ENCODE results near the gene GABPB2.

The GABPB2 gene

DNA sequence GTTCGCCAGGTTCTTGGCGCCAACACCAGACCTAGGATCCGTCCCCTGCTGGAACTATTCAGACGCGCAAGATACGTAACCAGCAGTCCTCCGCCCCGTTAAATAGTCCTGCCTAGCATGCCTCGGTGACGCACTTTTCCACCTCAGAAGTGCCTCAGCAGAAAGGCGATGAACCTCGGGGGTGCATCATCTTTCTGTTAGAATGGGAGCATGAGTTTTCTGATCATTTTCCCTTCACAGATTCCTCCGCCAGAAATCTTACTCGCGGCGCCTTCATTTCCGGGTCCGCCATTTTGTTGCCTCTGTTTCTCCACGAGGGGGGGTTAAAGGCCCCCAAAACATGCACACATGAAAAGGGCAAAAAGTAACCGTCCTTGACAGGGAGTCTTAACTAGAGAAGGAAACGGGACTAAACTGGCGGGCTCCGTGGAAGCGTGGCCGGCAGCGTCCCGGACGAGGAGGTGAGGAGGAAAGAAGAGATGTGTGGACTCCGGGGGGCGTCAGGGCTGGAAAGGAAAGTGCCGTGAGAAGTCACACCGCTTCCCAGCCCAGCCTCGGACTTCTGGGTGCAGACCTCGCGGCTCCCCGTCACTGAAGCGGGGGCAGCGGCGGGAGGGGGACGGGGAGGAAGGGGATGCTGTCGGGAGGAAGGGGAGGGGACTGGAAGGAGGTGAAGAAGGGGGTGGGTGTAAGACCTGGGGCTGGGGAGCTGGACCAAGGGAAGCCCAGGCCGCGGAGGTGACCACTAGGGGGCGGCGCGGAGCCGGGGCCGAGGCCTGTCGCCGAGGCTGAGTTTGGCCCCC, at the start of gene GABPB2:
Gene GABPB2 (plus strand): TSS at position 288 of the 803 bp plus-strand sequence. CDS start 17,429 bp downstream, outside the sequence.
- H3K27ac Mint-ChIP-seq = peak within 1 kb of the TSS; percentile 98 to 100
- DNase-seq (peak; percentile 89 to 90), ATAC-seq (peak; percentile 93)
- peaks cover 40% of the 10 kb centered on the region for H3K4me1 Mint-ChIP-seq
- H3K27me3 Mint-ChIP-seq = no peaks in the 10 kb centered on the region
- H3K4me3 Mint-ChIP-seq = peak within 1 kb of the TSS; percentile 95 to 100
- no peaks in the 10 kb centered on the region for H3K9me3 Mint-ChIP-seq

DNA sequence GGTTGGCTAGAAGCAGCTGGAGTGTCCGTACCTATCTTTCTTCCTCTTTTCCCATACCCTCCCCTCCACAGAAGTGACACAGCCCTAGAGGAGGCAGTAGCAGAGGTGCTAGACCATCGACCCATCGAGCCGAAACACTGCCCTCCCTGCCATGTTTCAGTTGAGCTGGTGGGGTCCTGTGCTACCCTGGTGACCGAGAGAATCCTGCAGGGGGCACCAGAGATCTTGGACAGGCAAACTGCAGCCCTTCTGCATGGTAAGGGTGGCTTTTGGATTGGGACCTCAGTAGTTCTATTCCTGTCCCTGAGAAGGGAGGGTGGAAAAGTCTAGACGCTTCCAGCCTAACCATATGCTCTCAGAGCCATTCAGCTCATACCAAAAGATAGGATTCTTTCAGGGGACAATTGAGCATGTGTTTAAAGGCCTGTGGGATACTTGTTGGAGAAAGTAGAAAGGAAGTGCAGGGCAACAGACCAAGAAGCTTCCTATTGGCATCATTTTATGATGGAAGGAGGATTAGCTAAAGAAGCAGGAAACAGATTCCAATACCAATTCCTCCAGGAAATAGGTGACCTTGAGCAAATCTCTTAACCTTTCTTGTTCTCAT, 45.9 kb upstream of the GABPB2 start:
- Mint-ChIP-seq H3K27ac (peak overlapping the region in 1 of 2 donors; percentile 27), H3K4me3 (peak overlapping the region; percentile 50 to 61), H3K27me3 (no peaks in the 10 kb centered on the region), H3K9me3 (no peaks in the 10 kb centered on the region), H3K4me1 (peaks cover 14% of the 10 kb centered on the region)
- peak; percentile 100 for ATAC-seq
- DNase-seq = peak; percentile 78 to 80

DNA sequence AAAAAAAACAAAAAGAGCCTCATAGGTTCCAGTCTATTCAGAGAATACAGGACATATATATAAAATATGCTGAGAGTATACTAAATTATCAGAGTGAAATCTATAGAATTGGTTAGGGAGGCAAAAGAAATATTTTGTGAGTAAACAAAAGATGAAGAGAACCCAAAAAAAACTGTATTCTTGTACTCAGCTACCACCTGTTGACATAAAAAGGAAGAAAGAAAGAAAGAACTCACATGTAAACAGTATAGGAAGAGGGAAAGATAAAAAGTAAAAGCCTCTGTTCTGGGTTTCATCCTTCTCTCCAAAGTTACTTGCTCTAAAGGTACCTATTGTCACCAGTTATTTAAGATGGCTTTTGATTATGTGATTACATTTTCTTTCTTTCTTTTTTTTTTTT, 44.1 kb upstream of the GABPB2 start:
- DNase-seq (no peak), ATAC-seq (no peak)
- H3K27ac Mint-ChIP-seq = no peak overlapping the region
- H3K9me3 Mint-ChIP-seq = no peaks in the 10 kb centered on the region
- H3K4me1 Mint-ChIP-seq = peaks cover 14% of the 10 kb centered on the region
- no peaks in the 10 kb centered on the region for H3K27me3 Mint-ChIP-seq
- H3K4me3 Mint-ChIP-seq = no peak overlapping the region

DNA sequence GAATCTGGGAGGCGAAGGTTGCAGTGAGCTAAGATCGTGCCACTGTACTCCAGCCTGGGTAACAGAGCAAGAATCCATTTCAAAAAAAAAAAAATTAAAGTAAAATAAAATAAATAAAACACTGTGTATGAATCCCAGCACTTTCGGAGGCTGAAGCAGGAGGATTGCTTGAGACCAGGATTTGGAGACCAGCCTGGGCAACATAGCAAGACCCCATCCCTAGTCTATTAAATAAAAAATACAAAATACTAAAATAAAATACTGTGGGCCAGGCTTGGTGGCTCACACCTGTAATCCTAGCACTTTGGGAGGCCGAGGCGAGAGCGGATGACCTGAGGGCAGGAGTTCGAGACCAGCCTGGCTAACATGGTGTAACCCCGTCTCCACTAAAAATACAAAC, 38.4 kb upstream of the GABPB2 start:
- Mint-ChIP-seq H3K27ac (no peak overlapping the region), H3K4me3 (no peak overlapping the region), H3K9me3 (no peaks in the 10 kb centered on the region), H3K27me3 (no peaks in the 10 kb centered on the region), H3K4me1 (no peaks in the 10 kb centered on the region)
- no peak for ATAC-seq
- DNase-seq = no peak

DNA sequence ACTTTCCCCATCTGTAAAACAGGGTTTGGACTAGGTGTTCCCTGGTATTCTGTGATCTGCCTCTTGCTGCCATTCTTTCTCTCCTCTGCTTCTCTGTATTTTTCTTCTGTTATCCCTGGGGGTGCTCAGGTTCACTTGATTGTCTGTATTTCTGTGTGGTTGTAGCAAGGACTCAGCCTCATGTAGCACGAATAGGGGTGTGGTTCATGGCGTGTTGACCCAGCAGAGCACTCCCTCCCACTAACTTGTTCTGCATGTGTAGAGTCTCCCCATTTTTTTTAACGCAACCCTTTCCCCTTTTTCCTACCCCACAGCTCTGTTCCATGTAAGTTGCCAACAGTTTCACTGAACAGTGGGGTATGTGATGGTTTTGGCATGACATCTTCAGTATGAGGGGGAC, 35.4 kb upstream of the GABPB2 start:
- Mint-ChIP-seq H3K27ac (peak overlapping the region in 1 of 2 donors; percentile 94), H3K4me3 (no peak overlapping the region), H3K4me1 (no peaks in the 10 kb centered on the region), H3K9me3 (no peaks in the 10 kb centered on the region), H3K27me3 (no peaks in the 10 kb centered on the region)
- ATAC-seq (no peak), DNase-seq (no peak)

DNA sequence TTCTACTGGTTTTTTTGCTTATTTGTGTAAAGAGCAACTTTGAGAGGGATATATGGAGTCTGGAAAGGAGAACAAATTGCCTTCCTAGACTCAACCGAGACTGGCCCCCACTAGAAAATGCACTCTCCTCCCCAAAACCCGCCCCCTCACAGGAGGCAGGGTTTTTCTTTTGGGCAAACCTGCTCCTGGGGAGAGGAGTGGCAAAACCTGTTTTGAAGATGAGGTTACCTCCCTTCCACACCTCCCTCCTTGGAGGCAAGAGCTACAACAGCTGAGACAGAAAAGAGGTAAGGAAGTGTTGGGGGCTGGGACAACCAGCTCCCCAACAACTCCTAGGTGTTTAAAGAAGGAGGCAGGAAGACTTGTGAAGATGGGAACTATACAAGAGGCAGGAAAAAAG, 34.2 kb upstream of the GABPB2 start, which contains the start of gene BNIPL:
Gene BNIPL (plus strand): TSS at position 231 of the 400 bp plus-strand sequence. CDS start 140 bp downstream, at position 371.
- no peak within 1 kb of the TSS for H3K4me3 Mint-ChIP-seq
- peak within 1 kb of the TSS; percentile 3 to 64 for H3K27ac Mint-ChIP-seq
- H3K4me1 Mint-ChIP-seq = no peaks in the 10 kb centered on the region
- H3K9me3 Mint-ChIP-seq = no peaks in the 10 kb centered on the region
- no peak for DNase-seq
- ATAC-seq = no peak
- no peaks in the 10 kb centered on the region for H3K27me3 Mint-ChIP-seq

DNA sequence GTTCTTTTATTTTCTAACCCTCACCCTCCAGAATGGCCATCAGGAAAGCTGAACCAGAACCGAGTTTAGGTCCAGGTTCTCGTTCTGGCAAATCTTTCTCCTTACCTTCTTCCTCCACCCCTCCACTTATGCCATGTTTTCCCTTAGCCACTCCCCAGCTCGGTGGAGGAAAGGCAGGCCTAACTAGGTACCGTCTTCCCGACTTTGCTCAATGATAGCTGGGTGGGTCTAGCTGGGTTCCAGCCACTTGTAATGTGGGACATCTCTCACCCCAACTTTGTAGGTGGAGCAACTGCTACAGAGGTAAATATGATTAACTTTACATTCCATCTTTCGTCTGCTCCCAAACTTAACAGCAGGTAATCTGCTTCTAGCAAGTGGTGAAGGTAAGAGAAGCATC, 33.5 kb upstream of the GABPB2 start:
- ATAC-seq (no peak), DNase-seq (no peak)
- Mint-ChIP-seq H3K27ac (no peak overlapping the region), H3K4me3 (no peak overlapping the region), H3K9me3 (no peaks in the 10 kb centered on the region), H3K4me1 (no peaks in the 10 kb centered on the region), H3K27me3 (no peaks in the 10 kb centered on the region)

DNA sequence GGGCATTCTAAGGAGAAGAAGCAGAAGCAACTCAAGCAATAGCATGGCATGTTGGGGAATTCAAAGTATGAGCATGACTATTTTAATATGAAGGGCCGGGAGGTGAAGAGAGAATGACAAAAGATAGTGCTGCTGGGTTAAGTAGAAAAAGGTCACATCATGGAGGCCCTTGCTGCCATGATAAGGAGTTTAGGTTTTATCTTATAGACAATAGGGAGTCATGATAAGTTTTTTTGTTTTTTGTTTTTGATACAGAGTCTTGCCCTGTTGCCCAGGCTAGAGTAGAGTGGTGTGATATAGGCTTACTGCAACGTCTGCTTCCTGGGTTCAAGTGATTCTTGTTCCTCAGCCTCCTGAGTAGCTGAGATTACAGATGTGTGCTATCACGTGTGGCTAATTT, 31.0 kb upstream of the GABPB2 start:
- no peak for ATAC-seq
- Mint-ChIP-seq H3K27me3 (no peaks in the 10 kb centered on the region), H3K4me1 (peaks cover 15% of the 10 kb centered on the region), H3K4me3 (no peak overlapping the region), H3K9me3 (no peaks in the 10 kb centered on the region), H3K27ac (no peak overlapping the region)
- no peak for DNase-seq

DNA sequence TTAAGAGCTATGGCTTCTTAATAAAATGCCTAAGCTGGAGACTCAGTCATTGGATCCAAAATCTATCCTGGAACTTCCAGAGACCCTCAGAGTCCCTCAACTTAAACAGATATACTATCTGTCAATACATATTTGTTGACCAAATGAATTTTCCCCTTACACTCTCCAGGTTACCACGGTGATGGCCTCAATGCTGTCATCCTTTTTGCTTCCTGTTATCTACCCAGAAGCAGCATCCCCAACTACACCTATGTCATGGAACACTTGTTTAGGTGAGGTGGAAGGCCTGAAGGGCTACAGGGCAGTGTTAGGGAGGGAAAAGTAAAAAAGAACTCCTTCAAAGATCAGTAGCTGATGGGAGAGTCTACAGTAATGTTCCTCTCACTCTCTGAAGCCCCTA, 27.4 kb upstream of the GABPB2 start:
- ATAC-seq (peak; percentile 55), DNase-seq (no peak)
- no peaks in the 10 kb centered on the region for H3K9me3 Mint-ChIP-seq
- H3K4me3 Mint-ChIP-seq = no peak overlapping the region
- H3K27ac Mint-ChIP-seq = peak overlapping the region in 1 of 2 donors; percentile 37
- peaks cover 33% of the 10 kb centered on the region for H3K4me1 Mint-ChIP-seq
- H3K27me3 Mint-ChIP-seq = no peaks in the 10 kb centered on the region

DNA sequence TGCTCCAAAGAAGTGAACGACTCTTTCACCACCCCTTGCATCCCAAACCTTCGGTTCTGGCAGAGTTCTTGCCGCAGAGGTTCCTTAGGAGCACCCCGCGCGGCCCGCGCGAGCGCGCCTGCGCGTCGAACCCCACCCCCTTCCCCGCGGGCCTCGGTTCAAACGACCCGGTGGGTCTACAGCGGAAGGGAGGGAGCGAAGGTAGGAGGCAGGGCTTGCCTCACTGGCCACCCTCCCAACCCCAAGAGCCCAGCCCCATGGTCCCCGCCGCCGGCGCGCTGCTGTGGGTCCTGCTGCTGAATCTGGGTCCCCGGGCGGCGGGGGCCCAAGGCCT, 23.0 kb upstream of the GABPB2 start, which contains the start of gene C1orf56:
Gene C1orf56 (plus strand): TSS at position 161 of the 334 bp plus-strand sequence. CDS start 97 bp downstream, at position 258.
- ATAC-seq = peak; percentile 69
- peak within 1 kb of the TSS; percentile 96 to 98 for H3K27ac Mint-ChIP-seq
- peak within 1 kb of the TSS; percentile 92 to 96 for H3K4me3 Mint-ChIP-seq
- H3K9me3 Mint-ChIP-seq = no peaks in the 10 kb centered on the region
- peak; percentile 56 to 62 for DNase-seq
- no peaks in the 10 kb centered on the region for H3K27me3 Mint-ChIP-seq
- H3K4me1 Mint-ChIP-seq = peaks cover 66% of the 10 kb centered on the region

DNA sequence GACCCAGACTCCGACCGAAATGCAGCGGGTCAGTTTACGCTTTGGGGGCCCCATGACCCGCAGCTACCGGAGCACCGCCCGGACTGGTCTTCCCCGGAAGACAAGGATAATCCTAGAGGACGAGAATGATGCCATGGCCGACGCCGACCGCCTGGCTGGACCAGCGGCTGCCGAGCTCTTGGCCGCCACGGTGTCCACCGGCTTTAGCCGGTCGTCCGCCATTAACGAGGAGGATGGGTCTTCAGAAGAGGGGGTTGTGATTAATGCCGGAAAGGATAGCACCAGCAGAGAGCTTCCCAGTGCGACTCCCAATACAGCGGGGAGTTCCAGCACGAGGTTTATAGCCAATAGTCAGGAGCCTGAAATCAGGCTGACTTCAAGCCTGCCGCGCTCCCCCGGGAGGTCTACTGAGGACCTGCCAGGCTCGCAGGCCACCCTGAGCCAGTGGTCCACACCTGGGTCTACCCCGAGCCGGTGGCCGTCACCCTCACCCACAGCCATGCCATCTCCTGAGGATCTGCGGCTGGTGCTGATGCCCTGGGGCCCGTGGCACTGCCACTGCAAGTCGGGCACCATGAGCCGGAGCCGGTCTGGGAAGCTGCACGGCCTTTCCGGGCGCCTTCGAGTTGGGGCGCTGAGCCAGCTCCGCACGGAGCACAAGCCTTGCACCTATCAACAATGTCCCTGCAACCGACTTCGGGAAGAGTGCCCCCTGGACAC, 22.5 kb upstream of the GABPB2 start:
- DNase-seq (peak; percentile 72 to 79), ATAC-seq (peak; percentile 91)
- peak overlapping the region; percentile 96 to 98 for H3K27ac Mint-ChIP-seq
- H3K9me3 Mint-ChIP-seq = no peaks in the 10 kb centered on the region
- peak overlapping the region; percentile 92 to 96 for H3K4me3 Mint-ChIP-seq
- H3K4me1 Mint-ChIP-seq = peaks cover 65% of the 10 kb centered on the region
- H3K27me3 Mint-ChIP-seq = no peaks in the 10 kb centered on the region

DNA sequence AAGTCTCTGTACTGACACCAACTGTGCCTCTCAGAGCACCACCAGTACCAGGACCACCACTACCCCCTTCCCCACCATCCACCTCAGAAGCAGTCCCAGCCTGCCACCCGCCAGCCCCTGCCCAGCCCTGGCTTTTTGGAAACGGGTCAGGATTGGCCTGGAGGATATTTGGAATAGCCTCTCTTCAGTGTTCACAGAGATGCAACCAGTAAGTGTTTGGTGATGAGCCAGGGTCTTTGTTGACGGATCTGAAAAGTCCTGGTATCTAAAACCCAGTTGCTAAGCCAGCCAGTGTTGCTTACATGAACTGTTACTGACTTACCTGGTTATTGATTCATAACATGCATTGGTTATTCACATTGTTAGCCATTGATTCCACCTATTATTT, 21.9 kb upstream of the GABPB2 start:
- Mint-ChIP-seq H3K4me1 (peaks cover 59% of the 10 kb centered on the region), H3K4me3 (peak overlapping the region; percentile 92 to 96), H3K27me3 (no peaks in the 10 kb centered on the region), H3K9me3 (no peaks in the 10 kb centered on the region), H3K27ac (peak overlapping the region; percentile 96 to 98)
- DNase-seq (no peak), ATAC-seq (peak; percentile 16)

DNA sequence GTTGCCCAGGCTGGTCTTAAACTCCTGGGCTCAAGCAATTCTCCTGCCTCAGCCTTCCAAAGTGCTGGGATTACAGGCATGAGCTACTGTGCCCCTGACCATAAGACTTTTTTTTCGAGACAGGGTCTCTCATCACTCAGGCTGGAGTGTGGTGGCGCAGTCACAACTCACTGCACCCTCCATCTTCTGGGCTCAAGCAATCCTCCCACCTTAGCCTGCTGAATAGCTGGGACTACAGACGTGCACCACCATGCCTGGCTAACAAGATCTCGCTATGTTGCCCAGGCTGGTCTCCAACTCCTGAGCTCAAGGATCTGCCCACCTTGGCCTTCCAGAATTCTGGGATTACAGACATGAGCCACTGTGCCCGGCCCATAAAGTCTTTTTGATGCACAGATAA, 21.1 kb upstream of the GABPB2 start:
- peaks cover 56% of the 10 kb centered on the region for H3K4me1 Mint-ChIP-seq
- no peak overlapping the region for H3K27ac Mint-ChIP-seq
- ATAC-seq (no peak), DNase-seq (no peak)
- no peaks in the 10 kb centered on the region for H3K27me3 Mint-ChIP-seq
- peak overlapping the region in 1 of 2 donors; percentile 48 for H3K4me3 Mint-ChIP-seq
- no peaks in the 10 kb centered on the region for H3K9me3 Mint-ChIP-seq

DNA sequence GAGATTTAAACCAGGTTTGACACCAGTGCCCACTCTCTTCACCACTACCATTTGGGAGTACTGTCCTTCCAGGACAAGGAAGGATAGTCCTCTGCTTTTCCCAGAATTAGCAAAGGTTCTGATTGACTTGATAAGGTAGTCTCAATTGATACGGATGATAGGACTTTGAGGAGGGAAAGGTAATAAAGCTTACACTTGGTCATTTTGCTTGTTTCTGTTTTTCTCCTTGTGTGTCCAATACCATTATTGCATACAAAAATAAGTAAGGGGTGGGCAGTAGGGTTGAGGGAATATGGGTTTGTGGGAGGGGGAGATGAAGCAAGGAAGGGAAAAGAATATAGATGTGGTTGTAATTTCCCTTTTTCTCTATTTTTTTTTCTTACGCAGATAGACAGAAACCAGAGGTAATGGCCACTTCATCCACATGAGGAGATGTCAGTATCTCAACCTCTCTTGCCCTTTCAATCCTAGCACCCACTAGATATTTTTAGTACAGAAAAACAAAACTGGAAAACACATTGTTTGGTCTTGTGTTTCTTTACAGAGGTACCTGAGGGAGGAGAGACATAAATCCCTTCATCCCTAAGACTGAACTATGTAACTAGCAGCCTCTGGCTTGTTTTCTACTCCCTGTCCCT, 20.4 kb upstream of the GABPB2 start:
- no peaks in the 10 kb centered on the region for H3K27me3 Mint-ChIP-seq
- H3K4me1 Mint-ChIP-seq = peaks cover 63% of the 10 kb centered on the region
- DNase-seq = no peak
- ATAC-seq = no peak
- no peaks in the 10 kb centered on the region for H3K9me3 Mint-ChIP-seq
- no peak overlapping the region for H3K4me3 Mint-ChIP-seq
- H3K27ac Mint-ChIP-seq = no peak overlapping the region

DNA sequence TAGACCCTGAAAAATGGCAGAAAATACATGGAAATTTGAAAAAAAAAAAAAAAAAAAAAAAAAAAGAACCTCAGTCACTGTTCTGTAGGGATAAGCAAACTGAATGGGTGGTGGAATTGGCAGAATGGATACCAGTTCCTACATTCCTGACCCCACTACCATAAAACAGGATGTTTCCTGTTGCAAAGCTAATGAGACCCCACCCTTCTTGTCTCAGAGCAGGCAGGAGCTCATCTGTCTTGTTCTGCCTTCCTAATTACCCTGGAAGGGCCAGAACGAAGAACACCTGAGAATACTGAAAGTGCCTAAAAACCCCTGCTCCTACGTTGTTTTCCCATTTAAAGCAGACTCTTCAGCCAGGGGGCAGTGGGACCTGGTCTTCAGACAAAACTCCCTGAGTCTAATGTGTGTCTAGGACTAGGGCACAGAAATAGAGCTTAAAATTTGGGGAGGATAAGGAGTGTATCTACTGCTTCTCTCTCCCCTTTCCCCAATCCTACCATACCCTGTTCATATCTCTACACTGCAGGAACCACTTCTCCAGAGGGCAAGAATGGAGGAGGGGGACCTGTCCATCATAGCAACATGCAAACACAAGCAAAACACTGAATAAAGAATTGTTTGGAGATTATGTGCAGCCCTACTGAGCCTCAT, 19.1 kb upstream of the GABPB2 start:
- H3K27ac Mint-ChIP-seq = no peak overlapping the region
- H3K9me3 Mint-ChIP-seq = no peaks in the 10 kb centered on the region
- peaks cover 69% of the 10 kb centered on the region for H3K4me1 Mint-ChIP-seq
- no peaks in the 10 kb centered on the region for H3K27me3 Mint-ChIP-seq
- no peak for DNase-seq
- H3K4me3 Mint-ChIP-seq = no peak overlapping the region
- ATAC-seq = no peak

All from stimulated activated naive CD8-positive, alpha-beta T cell treated with anti-CD3 and anti-CD28 coated beads, Interleukin-15, amount 100 ng/mL, for 72 hours (primary cell).